Measurements from ENCODE around the gene PTGFRN.
"Not testable (repeated sequence)": the region's sequence is repeated elsewhere in the genome, so short reads cannot be mapped to it uniquely, and the experiment has no call there.

Gene PTGFRN

DNA sequence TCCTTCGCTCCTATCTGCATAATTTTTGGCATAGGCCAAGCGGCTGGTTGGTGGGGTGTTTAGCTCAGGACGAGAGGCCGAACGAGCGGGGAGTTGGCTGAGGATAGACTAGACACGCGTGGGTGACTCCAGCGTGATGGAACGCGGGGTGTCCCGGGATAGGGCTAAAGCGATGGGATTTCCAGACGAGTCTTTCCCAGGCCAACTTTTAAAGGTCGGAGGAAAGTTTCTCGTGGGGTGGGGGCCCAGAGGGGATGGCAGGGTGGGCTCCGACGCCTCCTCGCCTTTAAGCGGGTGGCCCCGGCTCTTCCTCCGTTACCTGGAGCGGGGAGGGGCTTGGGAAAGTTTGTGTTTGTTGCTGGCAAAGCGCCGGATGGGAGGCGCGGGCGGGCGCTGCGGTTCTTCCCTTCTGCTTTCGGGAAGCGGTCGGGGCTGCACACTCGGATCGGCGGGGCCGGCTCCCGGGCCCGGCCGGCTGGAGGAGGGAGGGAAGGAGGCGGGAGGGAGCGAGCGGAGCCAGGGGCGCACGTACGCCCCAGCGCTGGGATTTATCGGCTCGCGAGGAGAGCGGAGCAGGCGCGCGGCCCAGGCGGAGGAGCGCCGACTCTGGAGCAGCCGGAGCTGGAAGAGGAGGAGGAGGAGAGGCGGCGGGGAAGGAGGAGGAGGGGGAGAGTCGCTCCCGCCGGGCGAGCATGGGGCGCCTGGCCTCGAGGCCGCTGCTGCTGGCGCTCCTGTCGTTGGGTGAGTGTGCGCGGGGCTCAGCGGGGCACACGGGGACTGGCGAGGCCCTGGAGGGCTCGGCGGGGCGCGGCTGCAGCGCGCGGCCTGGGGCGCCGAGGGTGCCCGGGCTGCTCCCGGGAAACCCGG is at the start of gene PTGFRN:
PTGFRN (plus strand) TSS at position 405 of the 867 bp plus-strand sequence; CDS start at position 693, 288 bp downstream.
- peak; percentile 20 for DNase-seq

DNA sequence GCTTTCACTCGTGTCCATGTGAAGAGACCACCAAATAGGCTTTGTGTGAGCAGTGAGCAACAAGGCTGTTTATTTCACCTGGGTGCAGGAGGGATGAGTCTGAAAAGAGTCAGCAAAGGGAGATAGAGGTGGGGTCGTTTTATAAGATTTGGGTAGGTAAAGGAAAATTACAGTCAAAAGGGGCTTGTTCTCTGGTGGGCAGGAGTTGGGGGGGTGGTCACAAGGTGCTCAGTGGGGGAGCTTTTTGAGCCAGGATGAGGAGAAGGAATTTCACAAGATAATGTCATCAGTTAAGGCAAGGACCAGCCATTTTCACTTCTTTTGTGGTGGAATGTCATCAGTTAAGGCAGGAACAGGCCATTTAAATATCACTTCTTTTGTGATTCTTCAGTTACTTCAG is 49.5 kb upstream of the PTGFRN start:
- not testable (repeated sequence) for DNase-seq

DNA sequence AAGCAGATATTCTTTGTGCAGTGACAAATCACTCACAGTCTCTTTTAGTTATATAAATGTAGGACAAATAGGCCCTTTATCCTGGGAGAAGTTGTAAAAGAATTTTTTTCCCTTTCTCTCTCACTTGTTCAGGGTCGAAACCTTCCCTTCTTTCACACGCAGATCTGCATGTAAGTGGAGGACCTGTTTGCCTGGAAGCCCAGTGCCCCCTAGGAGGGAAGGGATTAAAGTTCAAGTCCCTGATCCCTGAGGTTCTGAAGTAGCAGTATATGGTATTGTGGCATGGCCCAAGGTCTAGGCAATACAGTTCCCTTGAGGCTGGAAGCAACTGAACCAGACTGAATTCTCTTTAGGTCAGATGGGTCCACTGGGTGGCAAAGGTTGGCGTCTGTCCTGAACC is 48.6 kb upstream of the PTGFRN start:
- no peak for DNase-seq

DNA sequence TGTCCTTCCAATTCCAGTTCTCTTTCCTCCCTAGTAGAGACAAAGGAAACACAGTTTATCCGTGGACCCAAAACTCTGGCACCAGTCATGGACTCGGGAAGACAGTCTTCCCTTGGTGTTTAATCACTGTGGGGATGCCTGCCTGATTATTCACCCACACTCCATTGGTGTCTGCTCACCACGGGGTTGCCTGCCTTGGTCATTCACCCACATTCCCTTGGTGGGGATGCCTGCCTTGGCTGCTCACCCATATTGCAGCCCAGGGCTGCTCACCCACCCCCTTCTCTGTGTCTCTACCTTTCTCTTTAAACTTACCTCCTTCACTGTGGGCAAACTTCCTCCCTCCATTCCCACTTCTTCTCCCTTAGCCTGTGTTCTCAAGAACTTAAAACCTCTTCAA is 46.7 kb upstream of the PTGFRN start:
- DNase-seq = not testable (repeated sequence)

DNA sequence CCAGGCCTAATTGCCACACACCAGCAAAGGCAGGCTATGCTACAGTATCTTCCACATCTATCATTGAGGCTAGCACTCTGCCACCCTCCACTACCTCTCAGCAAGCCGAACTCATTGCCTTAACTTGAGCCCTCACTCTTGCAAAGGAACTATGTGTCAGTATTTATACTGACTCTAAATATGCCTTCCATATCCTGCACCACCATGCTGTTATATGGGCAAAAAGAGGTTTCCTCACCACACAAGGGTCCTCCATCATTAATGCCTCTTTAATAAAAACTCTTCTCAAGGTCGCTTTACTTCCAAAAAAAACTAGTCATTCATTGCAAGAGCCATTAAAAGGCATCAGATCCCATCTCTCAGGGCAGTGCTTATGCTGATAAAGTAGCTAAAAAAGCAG is 43.2 kb upstream of the PTGFRN start:
- not testable (repeated sequence) for DNase-seq

DNA sequence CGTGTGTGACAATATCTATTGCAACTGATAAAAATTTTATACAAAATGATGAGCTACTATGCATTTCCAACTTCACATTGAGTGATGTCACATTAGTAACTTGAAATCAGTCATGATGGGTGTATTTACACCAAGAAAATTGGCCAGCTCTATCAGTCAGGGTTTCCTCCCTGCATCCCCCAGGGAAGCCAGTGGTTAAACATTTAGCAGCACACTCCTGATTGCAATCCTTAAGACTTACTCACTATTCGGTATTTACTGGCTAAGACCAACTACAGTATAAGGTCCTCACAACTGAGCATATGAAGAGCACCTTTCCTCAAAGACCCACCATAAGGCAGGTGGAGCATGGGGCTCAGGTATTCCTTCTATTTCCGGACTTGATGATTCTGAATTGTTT is 41.3 kb upstream of the PTGFRN start:
- no peak for DNase-seq

DNA sequence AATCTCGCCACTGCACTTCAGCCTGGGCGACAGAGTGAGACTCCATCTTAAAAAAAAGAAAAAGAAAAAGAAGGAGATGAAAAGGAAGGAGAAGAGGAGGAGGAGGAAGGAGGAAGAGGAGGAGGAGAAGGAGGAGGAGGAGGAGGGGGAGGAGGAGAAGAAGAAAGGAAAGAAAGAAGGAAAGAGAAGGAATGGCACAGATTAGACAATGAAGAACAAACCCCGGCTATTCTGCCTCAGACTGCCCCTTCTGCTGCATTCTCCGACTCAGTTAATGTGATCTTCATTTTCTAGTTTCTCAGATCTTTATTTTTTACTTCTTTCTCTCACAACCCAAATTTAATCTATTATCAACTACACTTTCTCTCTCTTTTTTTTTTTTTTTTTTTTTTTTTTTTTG is 40.1 kb upstream of the PTGFRN start:
- DNase-seq = no peak

DNA sequence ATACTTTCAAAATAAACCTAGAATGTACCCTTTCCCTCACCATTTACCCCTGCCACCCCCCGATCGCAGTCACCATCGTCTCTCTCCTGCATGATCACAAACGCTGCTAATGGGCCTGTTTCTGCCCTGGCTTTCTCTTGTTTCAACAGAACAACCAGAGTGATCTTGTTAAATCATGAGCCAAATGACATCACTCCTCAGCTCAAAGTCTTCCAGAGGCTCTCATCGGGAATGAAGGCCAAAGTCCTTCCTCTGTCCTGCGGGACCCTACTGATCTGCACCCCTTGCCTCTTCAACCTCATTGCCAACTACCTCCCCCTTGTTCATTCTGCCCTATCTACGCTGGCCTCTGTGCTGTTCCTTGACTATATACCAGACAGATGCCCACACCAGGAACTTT is 39.4 kb upstream of the PTGFRN start:
- DNase-seq = no peak

DNA sequence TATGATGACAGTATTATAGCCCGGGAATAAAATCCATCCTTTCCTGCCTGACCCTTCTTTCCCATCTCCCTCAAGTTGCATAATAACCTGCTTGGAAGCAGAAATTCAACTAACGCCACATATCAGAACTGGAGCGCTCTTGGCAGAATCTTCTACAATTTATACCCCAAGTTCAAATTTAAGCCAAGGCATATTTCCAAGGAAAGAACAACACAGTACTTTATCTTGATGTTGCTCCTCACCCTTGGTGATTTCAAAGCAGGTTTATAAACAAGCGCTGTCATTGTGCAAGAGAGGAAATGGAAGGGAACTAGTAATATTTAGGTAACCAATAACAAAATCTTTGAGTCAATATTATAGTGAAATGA is 38.0 kb upstream of the PTGFRN start:
- no peak for DNase-seq

DNA sequence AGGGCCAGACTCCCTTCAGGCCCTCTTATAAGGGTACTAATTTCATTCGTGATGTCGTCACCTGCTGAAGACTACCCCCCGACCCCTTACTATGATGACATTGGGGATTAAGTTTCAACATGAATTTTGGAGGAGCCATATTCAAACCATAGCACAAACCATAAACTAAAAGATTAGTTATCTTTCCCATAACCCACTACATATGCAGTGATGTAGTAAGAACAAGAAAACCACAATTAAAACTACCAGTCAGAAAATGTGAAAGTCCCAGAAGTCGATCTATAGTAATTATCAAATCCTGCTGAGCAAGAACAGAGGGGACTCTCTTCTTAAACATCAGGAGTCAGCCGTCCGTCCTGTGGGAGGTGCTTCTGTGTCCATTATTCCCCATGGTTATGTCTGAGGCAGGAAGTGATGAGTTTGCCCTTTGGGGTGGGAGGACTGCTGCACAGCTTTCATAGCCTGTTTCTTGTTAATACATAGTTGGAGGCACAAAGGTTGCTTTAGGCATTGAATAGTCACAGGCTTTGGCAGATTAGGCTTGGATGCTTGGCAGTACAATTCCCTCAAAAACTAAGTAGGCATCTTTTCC is 35.9 kb upstream of the PTGFRN start:
- no peak for DNase-seq

DNA sequence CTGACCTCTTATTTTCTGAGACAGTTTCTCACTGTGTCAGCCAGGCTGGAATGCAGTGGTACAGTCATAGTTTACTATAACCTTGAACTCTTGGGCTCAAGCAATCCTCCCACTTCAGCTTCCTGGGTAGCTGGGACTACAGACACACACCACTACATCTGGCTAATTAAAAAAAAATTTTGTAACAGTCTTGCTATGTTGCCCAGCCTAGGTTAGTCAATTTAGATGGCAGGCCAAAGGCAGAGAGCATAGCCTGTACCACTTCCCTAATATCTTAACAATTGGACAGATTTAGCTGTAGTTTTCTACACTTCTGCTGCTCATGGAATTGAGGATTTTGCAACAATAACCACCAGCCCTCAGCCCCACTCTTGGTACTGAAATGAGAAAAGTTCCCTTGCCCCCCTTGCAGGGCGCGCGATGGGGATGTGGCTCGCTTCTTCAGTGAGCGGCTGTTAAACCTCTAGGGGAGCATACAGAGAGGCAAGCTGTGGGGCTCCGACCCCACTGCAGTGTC is 34.9 kb upstream of the PTGFRN start:
- no peak for DNase-seq

DNA sequence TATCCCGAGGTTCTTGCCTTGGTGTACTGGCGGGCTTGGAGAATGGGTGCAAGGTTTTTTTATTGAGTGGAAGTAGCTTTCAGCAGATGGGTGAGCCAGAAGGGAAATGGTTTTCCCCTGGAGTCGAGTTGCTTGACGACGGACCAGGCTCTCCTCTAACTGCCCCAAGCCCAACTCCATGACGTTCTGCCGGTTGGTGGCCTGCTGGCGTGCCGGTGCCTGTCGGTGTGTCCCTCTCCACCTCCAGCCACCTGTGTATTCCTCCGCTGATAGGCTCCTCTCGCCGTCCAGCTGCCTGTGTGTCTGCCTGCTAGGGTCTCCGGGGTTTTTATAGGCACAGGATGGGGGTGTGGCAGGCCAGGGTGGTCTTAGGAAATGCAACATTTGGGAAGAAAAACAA is 34.3 kb upstream of the PTGFRN start:
- DNase-seq = no peak

DNA sequence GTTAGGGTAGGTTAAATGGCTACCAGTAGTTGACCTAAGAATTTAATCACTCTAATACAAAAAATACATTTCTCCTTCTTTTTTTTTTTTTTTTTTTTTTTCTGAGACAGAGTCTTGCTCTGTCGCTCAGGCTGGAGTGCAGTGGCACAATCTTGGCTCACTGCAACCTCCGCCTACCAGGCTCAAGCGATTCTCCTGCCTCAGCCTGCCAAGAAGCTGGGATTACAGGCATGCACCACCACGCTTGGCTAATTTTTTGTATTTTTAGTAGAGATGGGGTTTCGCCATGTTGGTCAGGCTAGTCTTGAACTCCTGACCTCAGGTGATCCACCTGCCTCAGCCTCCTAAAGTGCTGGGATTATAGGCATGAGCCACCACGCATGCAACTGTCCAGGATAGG is 33.8 kb upstream of the PTGFRN start:
- not testable (repeated sequence) for DNase-seq

DNA sequence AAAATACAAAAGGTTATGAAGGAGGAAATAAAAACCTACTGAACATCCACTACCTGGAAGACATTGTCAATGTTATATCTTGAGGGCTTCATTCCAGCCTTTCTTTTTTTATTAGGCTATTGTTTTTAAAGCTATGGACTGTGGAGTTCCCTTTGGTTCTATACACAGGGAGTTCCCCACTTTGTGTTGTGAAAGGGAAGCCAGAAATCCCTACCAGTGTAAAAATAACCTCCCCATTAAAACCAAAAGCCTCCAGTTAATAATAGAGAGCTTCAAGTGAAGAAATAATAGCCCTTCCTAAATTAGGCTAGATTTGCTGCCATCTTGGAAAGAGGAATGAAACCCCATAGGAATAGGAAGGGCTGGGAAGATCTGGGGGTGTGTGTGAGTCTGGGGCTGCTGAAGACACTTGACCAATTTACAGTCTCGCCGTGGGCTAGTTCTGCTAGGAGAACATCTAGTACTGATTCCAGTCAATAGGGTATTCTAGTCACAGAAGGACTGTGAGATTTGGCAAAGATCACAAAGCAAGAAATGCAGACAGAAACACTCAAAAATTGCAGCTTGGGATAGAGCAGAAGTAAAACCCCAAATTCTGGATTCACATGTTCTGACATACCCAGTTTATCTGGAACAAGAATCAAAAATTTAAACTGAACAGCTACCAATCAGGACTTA is 32.4 kb upstream of the PTGFRN start:
- DNase-seq = no peak

DNA sequence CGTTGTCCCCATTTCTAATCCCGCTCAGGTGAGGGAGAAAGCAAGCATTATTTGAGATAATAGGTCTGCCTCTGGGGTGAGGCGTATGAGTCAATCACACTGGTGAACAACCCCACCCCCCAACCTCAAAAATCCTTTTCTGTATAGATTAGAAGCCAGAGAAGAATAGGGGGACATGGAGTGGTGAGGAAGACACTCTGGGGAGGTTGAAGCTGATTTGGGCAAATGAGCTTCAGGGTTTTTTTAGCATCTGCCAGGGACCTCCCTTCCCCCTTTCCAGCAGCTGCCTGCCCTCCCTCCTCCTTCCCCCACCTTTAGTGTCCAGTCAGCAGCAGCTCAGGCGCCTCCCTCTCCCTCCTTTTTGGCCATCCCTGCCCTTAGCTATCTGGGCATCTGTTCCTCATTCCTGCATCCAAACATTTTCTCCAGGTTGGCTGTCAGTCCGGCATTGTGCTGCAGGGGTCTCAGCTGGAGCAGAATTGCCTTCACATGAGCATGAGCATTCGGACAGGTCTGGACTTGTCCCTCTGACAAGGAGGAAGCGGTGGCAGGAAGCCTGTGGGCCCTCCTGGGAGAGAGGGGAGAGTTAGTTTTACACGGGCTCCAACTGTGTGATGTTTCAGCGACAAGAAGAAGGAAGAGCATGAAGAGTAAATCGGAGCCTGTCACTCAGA is 30.8 kb upstream of the PTGFRN start:
- peak; percentile 55 for DNase-seq

DNA sequence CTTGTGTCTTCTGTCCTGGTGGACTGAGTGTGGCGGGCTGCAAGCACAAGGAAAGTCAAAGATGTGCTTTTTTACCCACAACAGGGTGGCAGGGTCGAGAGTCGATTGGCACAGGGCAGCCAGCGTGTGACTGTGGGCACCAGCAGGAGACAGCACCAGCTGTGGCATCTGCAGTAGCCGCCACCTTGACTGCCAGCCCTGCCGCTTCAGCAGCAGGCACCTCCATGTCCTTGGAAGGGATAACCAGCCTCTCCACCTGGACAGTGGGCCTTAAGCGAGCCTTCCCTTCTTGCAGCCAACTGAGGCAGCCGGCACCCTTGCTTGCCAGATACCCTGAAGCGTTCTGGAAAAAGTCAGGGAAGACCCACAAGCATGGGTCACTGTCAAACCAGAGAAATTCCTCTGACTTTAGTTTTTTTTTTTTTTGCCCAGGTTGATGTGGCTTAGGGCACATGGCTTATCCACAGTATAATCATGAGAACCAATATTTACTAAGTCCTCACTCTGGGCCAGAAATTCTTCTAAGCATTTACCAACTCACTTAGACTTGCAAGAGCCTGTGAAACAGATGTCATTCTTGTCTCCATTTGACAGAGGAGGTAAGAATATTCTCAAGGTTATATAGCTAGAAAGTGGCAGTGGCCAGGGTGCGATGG is 30.1 kb upstream of the PTGFRN start:
- no peak for DNase-seq

DNA sequence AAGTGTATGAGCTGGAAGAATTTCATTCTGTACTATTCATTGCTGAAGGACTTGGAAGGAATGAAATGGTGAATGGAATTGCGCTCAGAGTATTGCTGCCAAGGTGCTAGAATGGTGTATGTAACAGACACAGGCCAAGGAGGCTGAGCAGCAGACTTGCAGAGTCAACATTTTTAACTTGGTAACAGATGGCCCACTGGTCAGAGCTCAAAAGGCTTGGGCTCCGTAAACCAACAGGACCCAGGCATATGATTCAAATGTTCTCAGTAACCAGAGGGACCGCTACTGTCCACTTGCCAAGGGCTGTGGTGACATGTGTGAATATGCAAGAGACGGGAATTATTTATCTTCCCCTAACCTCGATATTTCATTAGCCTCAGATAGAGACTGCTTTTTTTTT is 28.8 kb upstream of the PTGFRN start:
- no peak for DNase-seq

DNA sequence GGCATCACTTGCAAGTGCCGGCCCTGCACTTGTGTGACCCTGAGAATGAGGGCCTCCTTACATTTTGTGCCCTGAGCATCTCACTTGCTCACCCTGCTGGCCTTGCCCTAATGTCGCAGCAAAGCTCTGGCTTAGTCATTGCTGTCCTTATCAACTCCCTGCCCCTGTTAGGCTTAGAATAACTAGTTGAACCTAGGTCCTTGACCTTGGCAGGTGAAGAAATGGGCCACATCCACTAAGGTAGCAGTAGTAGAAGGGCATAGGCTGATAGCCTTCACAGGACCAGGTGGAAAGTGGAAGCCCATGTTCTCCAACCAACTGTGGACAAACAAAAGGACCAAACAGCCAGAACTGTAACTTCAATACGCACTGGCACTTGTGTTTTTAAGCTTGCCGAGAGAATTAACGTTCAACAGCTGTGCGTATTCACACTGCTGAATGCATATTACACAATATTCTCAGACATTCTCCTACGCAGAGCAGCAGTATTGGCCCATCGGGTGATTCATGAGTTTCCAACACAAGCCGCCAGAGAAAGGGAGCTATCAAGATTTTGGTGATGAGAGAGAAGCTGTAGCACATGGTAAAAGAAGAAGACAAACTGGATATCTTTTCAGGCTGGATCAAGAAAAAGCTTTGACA is 27.7 kb upstream of the PTGFRN start:
- DNase-seq = peak; percentile 79

DNA sequence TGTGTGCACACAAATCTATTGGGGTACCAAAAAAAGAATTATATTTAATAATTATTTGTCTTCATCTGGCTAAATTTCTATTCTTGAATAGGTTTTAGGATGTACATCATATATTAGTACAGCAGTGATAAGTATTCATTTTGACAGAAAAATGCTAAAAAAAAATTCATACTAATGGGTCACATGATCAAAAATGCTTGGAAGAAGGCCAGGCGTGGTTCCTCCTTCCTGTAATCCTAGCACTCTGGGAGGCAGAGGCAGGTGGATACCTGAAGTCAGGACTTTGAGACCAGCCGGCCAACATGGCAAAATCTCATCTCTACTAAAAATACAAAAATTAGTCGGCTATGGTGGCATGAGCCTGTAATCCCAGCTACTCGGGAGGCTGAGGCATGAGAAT is 26.9 kb upstream of the PTGFRN start:
- no peak for DNase-seq

DNA sequence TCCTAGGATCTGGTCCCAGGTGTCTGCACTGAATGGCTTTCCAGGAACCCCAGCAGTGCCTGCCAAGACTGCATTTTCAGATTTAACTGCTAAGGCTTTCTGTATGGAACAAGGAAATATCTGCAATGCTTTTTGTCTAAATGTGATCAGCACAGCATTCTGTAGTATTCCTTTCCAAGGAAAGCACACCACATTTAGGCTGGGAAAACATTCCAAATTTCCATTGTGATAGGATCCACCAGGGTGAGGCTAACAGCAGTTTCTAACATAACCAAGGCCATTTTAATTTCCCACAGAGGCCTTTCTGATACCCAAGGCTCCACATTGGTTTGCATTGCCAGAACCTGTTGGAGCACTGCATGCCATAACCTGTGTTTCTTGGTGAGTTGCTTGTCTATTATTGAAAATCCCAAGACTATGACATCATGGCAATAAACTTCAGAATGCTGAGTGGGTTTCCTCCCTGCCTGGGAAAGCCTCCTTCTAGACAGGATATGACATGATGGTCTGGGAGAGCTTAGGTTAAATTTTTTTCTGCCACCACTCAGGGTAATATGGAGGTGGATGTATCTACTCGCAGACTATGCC is 23.3 kb upstream of the PTGFRN start:
- DNase-seq = no peak

DNA sequence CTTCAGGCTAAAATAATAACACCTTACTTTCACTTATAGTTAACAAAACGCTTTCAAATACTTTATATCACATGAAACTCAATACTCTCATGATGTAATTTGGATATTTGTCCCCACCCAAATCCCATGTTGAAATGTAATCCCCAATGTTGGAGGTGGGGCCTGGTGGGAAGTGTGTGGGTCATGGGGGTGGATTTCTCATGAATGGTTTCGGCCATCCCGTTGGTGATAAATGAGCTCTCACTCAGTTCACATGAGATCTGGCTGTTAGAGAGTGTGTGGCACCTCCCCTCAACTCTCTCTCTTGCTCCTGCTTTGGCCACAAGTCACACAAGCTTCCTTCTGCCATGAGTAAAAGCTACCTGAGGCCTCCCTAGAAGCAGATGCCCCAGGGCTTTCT is 22.5 kb upstream of the PTGFRN start:
- DNase-seq = no peak

DNA sequence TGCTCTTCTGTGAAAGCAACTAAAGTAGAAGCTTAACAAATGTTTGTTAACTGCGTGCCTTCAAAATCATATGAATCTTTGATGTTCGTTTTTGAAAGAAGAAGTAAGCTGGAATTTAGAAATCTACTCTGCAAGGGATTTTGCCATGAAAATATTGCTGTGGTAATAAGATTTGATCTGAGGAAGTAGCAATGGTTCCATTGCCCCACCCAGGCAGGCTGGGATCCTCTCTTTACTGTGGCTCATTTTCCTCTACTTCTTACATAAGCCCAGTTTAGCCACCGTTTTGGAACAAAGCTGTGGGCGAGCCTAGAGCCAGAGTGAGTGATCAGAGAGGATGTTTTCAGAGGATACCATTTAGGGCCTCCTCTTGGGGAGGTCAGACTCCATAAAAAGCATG is 20.3 kb upstream of the PTGFRN start:
- no peak for DNase-seq

All from hematopoietic multipotent progenitor cell treated with erythropoietin and hydrocortisone succinate and interleukin-3 and kit ligand, for 6 days (in vitro differentiated cells).